ENCODE results near the gene PHACTR3. TPM values are rescaled to one million over a fixed set of nuclear protein-coding genes. Genes with fewer than 3 reads are reported as not detected.

PHACTR3 gene
- total RNA-seq, 1 experiment from 2014 or later = not detected

DNA sequence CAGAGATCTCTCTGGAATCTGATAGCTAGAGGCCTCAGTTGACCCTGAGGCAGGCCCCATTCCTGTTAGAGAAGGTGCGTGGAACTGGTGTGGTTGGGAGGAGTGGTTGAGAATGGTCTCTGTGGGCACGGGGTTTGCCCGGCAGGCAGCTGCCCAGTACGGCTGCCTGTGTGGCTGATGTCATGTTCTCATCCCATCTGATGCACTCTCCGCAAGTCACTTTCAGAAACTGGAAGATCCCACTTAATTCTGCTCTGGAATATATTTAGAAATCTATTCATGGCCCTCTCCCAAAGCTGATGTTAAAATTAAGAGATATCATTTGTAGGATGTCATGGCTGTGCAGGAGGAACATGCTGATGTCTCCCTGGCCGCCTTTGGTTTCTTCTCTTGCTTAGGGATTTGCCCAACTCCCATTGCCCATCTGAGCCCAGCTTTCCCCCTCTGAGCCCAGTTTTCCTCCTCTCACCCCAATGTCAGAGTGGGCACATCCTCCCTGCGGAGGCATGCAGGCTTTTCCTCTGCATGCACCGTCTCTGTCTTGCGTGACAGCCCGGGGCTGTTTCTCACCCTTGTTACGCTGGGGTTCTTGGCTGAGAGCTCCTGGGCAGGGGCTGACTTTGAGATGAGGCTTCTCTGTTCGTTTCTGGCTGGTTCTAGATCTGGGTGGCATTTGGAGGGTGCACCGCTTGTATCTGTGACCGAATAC lies 21.0 kb downstream of the PHACTR3 start:
- Histone ChIP-seq H3K9me3 (ENCODE audit: control insufficient read depth, low read depth, low read length) (no peaks in the 10 kb centered on the region), H2AK5ac (ENCODE audit: insufficient read length, low read length) (no peak overlapping the region), H4K8ac (replicated peaks; ENCODE audit: insufficient read length, low read depth, low read length) (no peak overlapping the region), H3K56ac (ENCODE audit: insufficient read length, low read depth, low read length) (no peak overlapping the region), H3K4me1 (ENCODE audit: insufficient read depth, low read length) (no peaks in the 10 kb centered on the region), H3K9ac (ENCODE audit: extremely low read depth, insufficient read length, low read length) (no peak overlapping the region), H3K4me2 (ENCODE audit: insufficient read depth, insufficient read length, low read length) (no peak overlapping the region), H4K5ac (ENCODE audit: insufficient read length, low read depth, low read length) (no peak overlapping the region), H2BK12ac (ENCODE audit: insufficient read length, low read depth, low read length) (no peak overlapping the region), H3K18ac (ENCODE audit: insufficient read length, low read depth, low read length) (no peak overlapping the region), H3K79me1 (ENCODE audit: insufficient read depth, low read depth, low read length, poor library complexity, severe bottlenecking) (no peaks in the 10 kb centered on the region), H4K91ac (ENCODE audit: insufficient read length, low read depth, low read length) (no peak overlapping the region), H2BK15ac (ENCODE audit: low read depth, low read length) (no peak overlapping the region), H3K23ac (ENCODE audit: insufficient read length, low read depth, low read length) (no peak overlapping the region), H3K27me3 (ENCODE audit: insufficient read depth, low read length) (no peaks in the 10 kb centered on the region; the same call in 1 of the 2 replicates), H2AFZ (ENCODE audit: low read length) (no peak overlapping the region), H3K14ac (ENCODE audit: insufficient read depth, low read length) (no peak overlapping the region; the same call in 1 of the 2 replicates), H2BK20ac (ENCODE audit: low read depth, low read length, poor library complexity, severe bottlenecking) (no peak overlapping the region), H4K20me1 (ENCODE audit: control insufficient read depth, insufficient read depth, insufficient read length) (no peaks in the 10 kb centered on the region), H3T11ph (ENCODE audit: low read length) (no peak overlapping the region), H3K79me2 (ENCODE audit: insufficient read depth, low read length) (no peaks in the 10 kb centered on the region), H3K23me2 (ENCODE audit: insufficient read length, low read depth, low read length, poor library complexity, severe bottlenecking) (no peaks in the 10 kb centered on the region), H2BK120ac (ENCODE audit: low read depth, low read length, poor library complexity, severe bottlenecking) (no peak overlapping the region), H2BK5ac (ENCODE audit: insufficient read length, low read length) (no peak overlapping the region), H3K27ac (ENCODE audit: insufficient read length, low read depth, low read length) (no peak overlapping the region), H3K4ac (ENCODE audit: low read depth, low read length) (no peak overlapping the region)
- H3K36me3 Mint-ChIP-seq (ENCODE audit: insufficient read depth in 1 of 3, low read depth in 3 of 3) = peaks cover 0 to 13% (median 2%) of the 10 kb centered on the region in 3 experiments; a peak in 3 of 7 replicates
- DNase-seq = no peak
- H3K27ac Mint-ChIP-seq = no peak overlapping the region
- H3K9me3 Mint-ChIP-seq = peaks cover 0 to 93% of the 10 kb centered on the region in 2 experiments; a peak in 2 of 5 replicates
- no peak for TF ChIP-seq CTCF (conservative IDR thresholded peaks at IDR 0.05)
- no peak overlapping the region for H3K4me3 Mint-ChIP-seq
- H3K4me1 Mint-ChIP-seq = no peaks in the 10 kb centered on the region
- no CpG with 5 or more reads among the region's 14 CpGs for WGBS (ENCODE audit: extremely low coverage, insufficient read length, low lambda C conversion rate)
- H3K27me3 Mint-ChIP-seq (ENCODE audit: low read depth) = peaks cover 42% of the 10 kb centered on the region

Data from H9 (cell line).